Measurements from ENCODE around the gene CLDN3. TPM values are rescaled to one million over a fixed set of nuclear protein-coding genes. Genes with fewer than 3 reads are reported as not detected.

Gene CLDN3
- total and polyA plus RNA-seq, 2 experiments from 2014 or later, result 5.6 to 11.0 TPM

- DNase-seq (ENCODE audit: low read depth in 1 of 2, low spot score in 1 of 2), result no peak
- H3K27me3 ChIP-seq, result no peaks in the 10 kb centered on the region
- no peaks in the 10 kb centered on the region for H3K36me3 ChIP-seq
- TF ChIP-seq, protein P1, sequence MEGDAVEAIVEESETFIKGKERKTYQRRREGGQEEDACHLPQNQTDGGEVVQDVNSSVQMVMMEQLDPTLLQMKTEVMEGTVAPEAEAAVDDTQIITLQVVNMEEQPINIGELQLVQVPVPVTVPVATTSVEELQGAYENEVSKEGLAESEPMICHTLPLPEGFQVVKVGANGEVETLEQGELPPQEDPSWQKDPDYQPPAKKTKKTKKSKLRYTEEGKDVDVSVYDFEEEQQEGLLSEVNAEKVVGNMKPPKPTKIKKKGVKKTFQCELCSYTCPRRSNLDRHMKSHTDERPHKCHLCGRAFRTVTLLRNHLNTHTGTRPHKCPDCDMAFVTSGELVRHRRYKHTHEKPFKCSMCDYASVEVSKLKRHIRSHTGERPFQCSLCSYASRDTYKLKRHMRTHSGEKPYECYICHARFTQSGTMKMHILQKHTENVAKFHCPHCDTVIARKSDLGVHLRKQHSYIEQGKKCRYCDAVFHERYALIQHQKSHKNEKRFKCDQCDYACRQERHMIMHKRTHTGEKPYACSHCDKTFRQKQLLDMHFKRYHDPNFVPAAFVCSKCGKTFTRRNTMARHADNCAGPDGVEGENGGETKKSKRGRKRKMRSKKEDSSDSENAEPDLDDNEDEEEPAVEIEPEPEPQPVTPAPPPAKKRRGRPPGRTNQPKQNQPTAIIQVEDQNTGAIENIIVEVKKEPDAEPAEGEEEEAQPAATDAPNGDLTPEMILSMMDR (IDR thresholded peaks at IDR 0.05; ENCODE audit: low read depth, low read length), result no peak
- no peaks in the 10 kb centered on the region for H3K9me3 ChIP-seq (ENCODE audit: low read depth)
- no peaks in the 10 kb centered on the region for H3K4me1 ChIP-seq (ENCODE audit: low read depth)
- H3K27ac ChIP-seq, result no peak overlapping the region
- H3K4me3 ChIP-seq, result no peak overlapping the region
Observed at GRCh38 chr7:73736885-73737284, 33.2 kb downstream of the CLDN3 start.

DNA sequence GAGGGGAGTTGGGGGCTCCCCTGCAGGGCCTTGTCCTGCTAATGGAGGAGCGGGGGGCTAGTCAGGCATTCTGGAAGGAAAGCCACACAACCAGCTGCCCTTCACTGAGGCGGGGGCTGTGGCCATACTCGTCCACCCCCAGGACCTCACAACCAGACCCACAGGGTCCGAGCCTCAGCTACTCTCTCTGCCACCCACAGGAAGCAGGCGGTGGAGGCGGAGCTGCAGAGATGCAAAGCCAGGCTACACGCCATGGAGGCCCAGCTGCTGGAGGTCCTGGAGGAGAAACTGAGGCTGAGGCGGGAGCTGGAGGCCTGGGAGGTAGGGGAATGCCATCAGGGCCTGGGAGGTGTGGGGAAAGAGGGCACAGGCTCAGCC, 34.6 kb downstream of the CLDN3 start:
- TF ChIP-seq, protein P1 (IDR thresholded peaks at IDR 0.05; ENCODE audit: low read depth, low read length), result no peak
- H3K4me3 ChIP-seq, result no peak overlapping the region
- H3K27me3 ChIP-seq, result no peaks in the 10 kb centered on the region
- H3K4me1 ChIP-seq (ENCODE audit: low read depth), result no peaks in the 10 kb centered on the region
- H3K27ac ChIP-seq, result no peak overlapping the region
- no peak for DNase-seq (ENCODE audit: low read depth in 1 of 2, low spot score in 1 of 2)
- H3K36me3 ChIP-seq, result no peaks in the 10 kb centered on the region
- no peaks in the 10 kb centered on the region for H3K9me3 ChIP-seq (ENCODE audit: low read depth)

GRCh38 chr7:73734619-73735527, 35.2 kb downstream of the CLDN3 start:
- Histone ChIP-seq H3K27ac (peak overlapping the region; percentile 50), H3K36me3 (no peaks in the 10 kb centered on the region), H3K4me1 (ENCODE audit: low read depth) (no peaks in the 10 kb centered on the region), H3K27me3 (no peaks in the 10 kb centered on the region), H3K4me3 (no peak overlapping the region), H3K9me3 (ENCODE audit: low read depth) (no peaks in the 10 kb centered on the region)
- TF ChIP-seq, protein P1 (IDR thresholded peaks at IDR 0.05; ENCODE audit: low read depth, low read length), result peak; percentile 84
- DNase-seq (ENCODE audit: low read depth in 1 of 2, low spot score in 1 of 2), result peak; percentile 79 to 86

DNA sequence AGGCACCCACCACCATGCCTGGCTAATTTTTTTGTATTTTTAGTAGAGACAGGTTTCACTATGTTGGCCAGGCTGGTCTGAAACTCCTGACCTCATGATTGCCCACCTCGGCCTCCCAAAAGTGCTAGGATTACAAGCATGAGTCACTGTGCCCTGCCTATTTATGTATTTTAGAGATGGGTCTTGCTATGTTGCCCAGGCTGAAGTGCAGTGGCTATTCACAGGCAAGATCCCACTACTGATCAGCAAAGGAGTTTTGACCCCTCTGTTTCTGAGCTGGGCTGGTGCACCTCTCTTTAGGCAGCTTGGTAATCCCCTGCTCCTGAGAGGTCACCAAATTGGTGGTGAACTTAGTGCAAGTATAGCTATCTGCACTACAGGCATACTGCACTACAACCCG, 37.7 kb downstream of the CLDN3 start:
- H3K4me1 ChIP-seq (ENCODE audit: low read depth), result no peaks in the 10 kb centered on the region
- DNase-seq (ENCODE audit: low read depth in 1 of 2, low spot score in 1 of 2), result no peak
- H3K36me3 ChIP-seq, result no peaks in the 10 kb centered on the region
- H3K9me3 ChIP-seq (ENCODE audit: low read depth), result no peaks in the 10 kb centered on the region
- H3K27me3 ChIP-seq, result no peaks in the 10 kb centered on the region
- no peak overlapping the region for H3K4me3 ChIP-seq
- no peak overlapping the region for H3K27ac ChIP-seq
- TF ChIP-seq, protein P1 (IDR thresholded peaks at IDR 0.05; ENCODE audit: low read depth, low read length), result no peak

DNA sequence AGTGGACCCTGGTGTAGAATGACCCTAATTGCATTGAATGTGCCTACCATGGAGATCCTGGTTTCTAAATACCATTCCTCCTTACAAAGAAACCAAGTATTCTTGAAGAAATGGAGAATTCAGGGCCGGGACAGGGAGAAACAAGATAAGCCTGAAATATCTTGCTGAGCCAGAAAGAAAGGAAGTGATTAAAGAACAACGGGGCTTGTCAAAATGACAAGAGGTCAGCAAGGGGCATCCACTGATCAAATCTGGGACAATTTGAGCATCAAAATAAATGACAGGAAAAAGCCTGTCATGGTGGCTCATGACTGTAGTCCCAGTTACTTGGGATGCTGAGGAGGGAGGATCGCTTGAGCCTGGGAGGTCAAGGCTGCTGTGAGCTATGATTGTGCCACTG, 39.6 kb downstream of the CLDN3 start:
- no peak overlapping the region for H3K4me3 ChIP-seq
- H3K9me3 ChIP-seq (ENCODE audit: low read depth), result no peaks in the 10 kb centered on the region
- no peaks in the 10 kb centered on the region for H3K4me1 ChIP-seq (ENCODE audit: low read depth)
- TF ChIP-seq, protein P1 (IDR thresholded peaks at IDR 0.05; ENCODE audit: low read depth, low read length), result no peak
- H3K27me3 ChIP-seq, result no peaks in the 10 kb centered on the region
- H3K27ac ChIP-seq, result no peak overlapping the region
- DNase-seq (ENCODE audit: low read depth in 1 of 2, low spot score in 1 of 2), result no peak
- no peaks in the 10 kb centered on the region for H3K36me3 ChIP-seq
